Upper lobe of right lung (tissue), 1 donor: ENCODE measurements around the gene FDX2. TPM values are rescaled to one million over a fixed set of nuclear protein-coding genes. Genes with fewer than 3 reads are reported as not detected.

Source experiments
- ATAC-seq: fragments of 200-7000 bp; cut with Tn5 transposase; one replicate; pipeline ENCODE4 v1.9.1; 2020; ENCODE audit warnings: mild to moderate bottlenecking, moderate library complexity
- DNase-seq: peaks from one replicate; pipeline ENCODE4 v3.0.0-alpha.2; 2020
- H3K27ac ChIP-seq: fragments of 200-600 bp; one replicate; pipeline ENCODE4 v1.8.0; 2022
- H3K27me3 ChIP-seq: fragments of 200-600 bp; one replicate; pipeline ENCODE4 v1.8.0; 2022; ENCODE audit warnings: mild to moderate bottlenecking
- H3K36me3 ChIP-seq: fragments of 200-600 bp; one replicate; pipeline ENCODE4 v1.8.0; 2022
- H3K4me1 ChIP-seq: fragments of 200-600 bp; one replicate; pipeline ENCODE4 v1.8.0; 2022
- H3K4me3 ChIP-seq: fragments of 200-600 bp; one replicate; pipeline ENCODE4 v1.8.0; 2022; ENCODE audit warnings: mild to moderate bottlenecking
- H3K9me3 ChIP-seq: fragments of 200-600 bp; one replicate; pipeline ENCODE4 v1.8.0; 2022
- CTCF ChIP-seq: fragments of 200-600 bp; IDR thresholded peaks from one replicate; pipeline ENCODE4 v1.8.0; 2022; ENCODE audit warnings: antibody characterized with exemption
- intact Hi-C: fragments of 100-400 bp; cut with DNase I; formaldehyde crosslinking; loops from one replicate; pipeline ENCODE4 v1.11.0; 2022
- total RNA-seq: library from RNA; stranded (reverse); fragmentation: NEBNext Ultra II Directional; extraction: Animal tissue kit (Norgen Biotek cat#: 25700); gene quantifications from one replicate; pipeline ENCODE4 v1.2.1, GENCODE V29; 2021
- donor health status: DM: no; HTN: yes; CAD: no; lungs with severe emphysema.

The FDX2 gene
- total RNA-seq, 1 donor from 2014 or later, result 19.2 TPM

DNA sequence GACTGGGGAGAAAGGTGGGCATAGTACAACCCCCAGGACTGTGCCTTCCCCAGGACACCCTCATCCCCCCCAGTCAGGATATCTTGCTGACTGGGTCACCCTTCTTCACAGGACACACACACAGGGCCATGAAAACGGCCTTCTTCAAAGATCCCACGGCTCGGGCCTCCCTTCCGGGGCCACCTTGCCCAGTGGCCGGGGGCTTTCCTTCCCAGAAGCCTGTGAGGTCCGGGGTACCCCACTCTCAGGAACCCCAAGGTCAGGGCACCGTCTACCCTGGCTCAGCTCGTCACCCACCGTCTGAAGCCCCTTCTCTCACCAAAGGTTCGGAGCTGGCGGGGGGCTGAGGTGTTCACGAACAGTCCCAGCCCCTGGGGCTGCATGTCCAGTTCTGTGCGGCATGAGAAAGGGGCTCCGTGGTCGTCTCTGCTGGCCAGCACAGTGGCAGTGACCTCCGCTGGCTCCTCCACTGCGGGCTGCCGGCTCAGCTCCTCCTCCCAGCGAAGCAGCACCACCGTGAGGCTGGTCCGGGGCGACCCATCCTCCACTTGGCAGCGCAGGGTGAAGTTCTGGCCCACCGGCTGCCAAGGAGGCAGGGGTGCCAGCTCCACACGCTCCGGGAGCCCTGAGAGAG, 19.7 kb upstream of the FDX2 start:
- no peak for ATAC-seq
- Histone ChIP-seq H3K27me3 (no peaks in the 10 kb centered on the region), H3K4me3 (no peak overlapping the region), H3K27ac (no peak overlapping the region), H3K4me1 (peaks cover 13% of the 10 kb centered on the region), H3K9me3 (no peaks in the 10 kb centered on the region), H3K36me3 (peaks cover under 1% of the 10 kb centered on the region)
- no peak for TF ChIP-seq CTCF
- no peak for DNase-seq
- intact Hi-C loops, result no loop called here

- H3K36me3 ChIP-seq, result peaks cover 7% of the 10 kb centered on the region
- ATAC-seq (peak; percentile 88), DNase-seq (peak; percentile 97)
- H3K9me3 ChIP-seq, result no peaks in the 10 kb centered on the region
- peaks cover 13% of the 10 kb centered on the region for H3K4me1 ChIP-seq
- intact Hi-C loops, result no loop called here
- H3K4me3 ChIP-seq, result peak overlapping the region; percentile 74
- no peaks in the 10 kb centered on the region for H3K27me3 ChIP-seq
- H3K27ac ChIP-seq, result peak overlapping the region; percentile 86
- no peak for TF ChIP-seq CTCF
Measured at GRCh38 chr19:10334588-10335351, 19.0 kb upstream of the FDX2 start.

DNA sequence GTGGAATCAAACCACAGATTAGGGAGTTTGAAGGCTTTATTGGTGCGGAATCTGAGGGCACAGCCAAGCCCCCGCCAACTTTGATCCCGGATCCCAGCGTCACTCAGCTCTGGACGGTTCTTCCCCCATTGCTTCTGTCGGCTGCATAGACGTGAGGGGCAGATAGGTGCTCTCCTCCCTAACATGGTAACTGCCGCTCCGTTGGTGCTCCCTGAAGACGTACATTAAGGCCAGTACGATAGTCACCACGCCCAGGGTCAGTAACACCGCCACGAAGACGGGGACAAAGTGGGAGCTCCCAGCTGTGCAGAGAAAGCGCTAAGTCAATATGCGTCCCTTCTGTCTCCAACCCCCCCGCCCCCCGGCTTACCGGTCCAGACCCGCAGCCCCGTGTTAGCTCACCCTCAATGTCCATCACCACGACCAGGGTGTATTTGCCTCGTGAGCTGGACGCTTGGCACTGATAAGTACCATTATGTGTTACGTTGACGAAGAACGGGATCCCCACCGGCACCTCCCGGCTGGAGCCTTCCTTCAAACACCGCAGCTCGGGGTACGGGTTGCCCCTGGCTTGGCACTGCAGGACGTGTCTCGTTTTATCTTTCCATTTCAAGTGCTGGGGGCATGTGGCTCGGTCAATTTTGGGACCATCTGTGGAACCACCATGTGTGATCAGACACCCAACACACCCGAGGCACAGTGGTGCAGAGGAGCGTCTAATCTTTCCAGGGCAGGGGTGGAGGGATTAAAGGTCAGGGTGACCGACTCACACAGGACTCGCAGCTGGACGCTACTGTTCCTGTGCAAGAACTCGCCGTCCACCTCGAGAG, 18.2 kb upstream of the FDX2 start:
- DNase-seq, result no peak
- Histone ChIP-seq H3K27ac (peak overlapping the region; percentile 86), H3K27me3 (no peaks in the 10 kb centered on the region), H3K4me3 (peak overlapping the region; percentile 74), H3K4me1 (peaks cover 13% of the 10 kb centered on the region), H3K36me3 (peaks cover 15% of the 10 kb centered on the region), H3K9me3 (no peaks in the 10 kb centered on the region)
- TF ChIP-seq CTCF, result no peak
- intact Hi-C loops, result no loop called here
- no peak for ATAC-seq

- no peak for TF ChIP-seq CTCF
- peak; percentile 94 for ATAC-seq
- peak within 1 kb of the TSS; percentile 86 for H3K27ac ChIP-seq
Measured at GRCh38 chr19:10332965-10333757, 17.3 kb upstream of the FDX2 start, which contains the start of gene RAVER1. Gene RAVER1 (minus strand): TSS chr19:10333529. CDS start chr19:10333507, 22 bp downstream.

More at GRCh38 chr19:10332965-10333757, 17.3 kb upstream of the FDX2 start, which contains the start of gene RAVER1:
- peaks cover 23% of the 10 kb centered on the region for H3K36me3 ChIP-seq
- DNase-seq, result peak; percentile 99
- H3K27me3 ChIP-seq, result no peaks in the 10 kb centered on the region
- intact Hi-C loops, result no loop called here
- peaks cover 13% of the 10 kb centered on the region for H3K4me1 ChIP-seq
- H3K9me3 ChIP-seq, result no peaks in the 10 kb centered on the region
- H3K4me3 ChIP-seq, result peak within 1 kb of the TSS; percentile 74
